CD4-positive, alpha-beta T cell treated with Interleukin-15 for 4 hours (primary cell): ENCODE data around the gene ATP6V0C.

Experiments
- DNase-seq: peaks from one replicate; pipeline ENCODE4 v3.0.0-alpha.2; 2020; ENCODE audit warnings: low spot score

Gene ATP6V0C

DNA sequence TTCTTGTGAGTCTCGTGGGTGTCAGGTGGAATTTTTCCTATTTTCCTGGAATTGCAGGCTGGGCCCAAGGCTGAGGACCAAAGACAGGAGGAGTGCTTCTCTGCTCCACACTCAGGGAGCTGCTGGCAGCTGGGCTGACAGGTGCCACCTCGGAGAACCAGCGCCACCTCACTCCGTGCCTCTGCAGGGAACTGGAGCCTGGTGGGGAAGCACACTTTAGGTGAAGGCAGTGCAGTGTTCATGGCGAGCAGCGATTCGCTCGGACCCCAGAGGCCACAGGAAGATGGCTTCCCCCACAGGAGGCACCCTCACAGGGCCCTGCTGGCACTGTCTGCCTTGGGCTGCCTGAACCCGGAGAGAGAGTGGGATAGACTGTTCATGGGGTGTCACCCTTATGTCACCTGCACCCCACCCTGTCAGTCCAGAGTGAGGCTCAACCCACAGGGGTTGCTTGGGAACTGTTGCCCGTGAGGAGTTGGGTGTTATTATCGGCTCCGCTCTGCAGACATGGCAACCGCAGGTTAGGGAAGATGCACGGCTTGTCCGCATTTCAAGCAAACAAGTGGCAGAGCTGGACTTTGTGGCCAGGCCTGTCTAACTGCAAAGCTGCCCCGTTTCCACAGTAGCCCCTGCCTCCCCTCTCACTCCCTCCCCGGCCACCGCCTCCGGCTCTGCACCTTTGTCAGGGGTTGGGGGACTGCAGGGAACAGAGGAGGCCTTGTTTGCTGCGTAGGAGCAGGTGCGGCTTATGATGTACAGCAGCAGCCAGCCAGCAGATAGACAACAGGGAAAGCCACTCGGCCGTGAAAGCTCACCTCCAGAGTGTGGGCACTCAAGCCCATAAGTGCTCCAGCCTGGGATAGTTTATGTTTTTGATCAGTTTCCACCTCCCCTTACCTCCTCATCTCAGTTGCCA is 23.3 kb upstream of the ATP6V0C start:
- no peak for DNase-seq

- DNase-seq: no peak
Measured at GRCh38 chr16:2492292-2492691, 21.5 kb upstream of the ATP6V0C start.

DNA sequence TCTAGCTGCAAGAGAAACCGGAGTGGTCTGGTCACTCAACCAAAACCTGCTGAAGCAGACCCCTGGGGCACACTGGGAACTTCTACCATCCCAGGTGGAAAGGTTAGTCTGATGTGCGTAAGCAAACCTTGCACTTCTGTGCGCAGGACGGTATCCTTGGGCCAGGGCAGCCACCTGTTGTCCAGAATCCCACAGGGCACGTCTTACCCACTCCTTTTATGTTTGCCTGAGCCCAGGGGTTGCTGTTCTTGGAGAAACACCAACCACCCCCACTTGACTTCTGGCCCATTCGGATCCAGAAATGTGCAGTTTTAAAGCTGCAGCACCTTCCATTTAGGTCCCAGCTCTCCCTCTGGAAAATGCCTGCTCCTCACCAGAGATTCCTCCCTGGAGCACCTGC is 20.1 kb upstream of the ATP6V0C start:
- no peak for DNase-seq

DNA sequence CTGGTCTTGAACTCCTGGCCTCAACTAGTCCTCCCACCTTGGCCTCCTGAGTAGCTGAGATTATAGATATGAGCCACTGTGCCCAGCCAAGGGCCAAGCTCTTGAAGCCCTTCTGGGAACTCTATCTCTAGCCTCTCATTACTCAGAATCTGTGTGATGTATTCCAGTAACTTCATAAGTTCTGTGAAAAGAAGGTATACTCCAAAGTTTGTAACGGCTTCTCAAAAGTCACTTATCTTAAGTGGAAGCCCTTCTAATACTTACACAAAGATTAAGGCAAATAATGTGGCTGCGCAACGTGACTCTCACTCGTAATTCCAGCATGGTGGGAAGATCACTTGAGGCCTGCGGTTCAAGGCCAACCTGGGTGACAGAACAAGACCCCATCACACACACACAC is 19.1 kb upstream of the ATP6V0C start:
- no peak for DNase-seq

- no peak for DNase-seq
Measured at GRCh38 chr16:2495041-2495440, 18.7 kb upstream of the ATP6V0C start.

DNA sequence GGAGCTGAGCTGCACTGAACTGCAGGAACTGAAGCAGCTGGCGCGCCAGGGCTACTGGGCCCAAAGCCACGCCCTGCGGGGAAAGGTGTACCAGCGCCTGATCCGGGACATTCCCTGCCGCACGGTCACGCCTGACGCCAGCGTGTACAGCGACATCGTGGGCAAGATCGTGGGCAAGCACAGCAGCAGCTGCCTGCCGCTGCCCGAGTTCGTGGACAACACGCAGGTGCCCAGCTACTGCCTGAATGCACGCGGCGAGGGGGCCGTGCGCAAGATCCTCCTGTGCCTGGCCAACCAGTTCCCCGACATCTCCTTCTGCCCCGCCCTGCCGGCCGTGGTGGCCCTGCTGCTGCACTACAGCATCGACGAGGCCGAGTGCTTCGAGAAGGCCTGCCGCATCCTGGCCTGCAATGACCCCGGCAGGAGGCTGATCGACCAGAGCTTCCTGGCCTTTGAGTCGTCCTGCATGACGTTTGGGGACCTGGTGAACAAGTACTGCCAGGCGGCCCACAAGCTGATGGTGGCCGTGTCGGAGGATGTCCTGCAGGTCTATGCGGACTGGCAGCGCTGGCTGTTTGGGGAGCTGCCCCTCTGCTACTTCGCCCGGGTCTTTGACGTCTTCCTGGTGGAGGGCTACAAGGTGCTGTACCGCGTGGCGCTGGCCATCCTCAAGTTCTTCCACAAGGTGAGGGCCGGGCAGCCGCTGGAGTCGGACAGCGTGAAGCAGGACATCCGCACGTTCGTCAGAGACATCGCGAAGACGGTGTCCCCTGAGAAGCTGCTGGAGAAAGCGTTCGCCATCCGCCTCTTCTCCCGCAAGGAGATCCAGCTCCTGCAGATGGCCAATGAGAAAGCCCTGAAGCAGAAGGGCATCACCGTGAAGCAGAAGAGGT is 17.3 kb upstream of the ATP6V0C start:
- no peak for DNase-seq

- no peak for DNase-seq
Measured at GRCh38 chr16:2497116-2497630, 16.6 kb upstream of the ATP6V0C start.

GRCh38 chr16:2497695-2498484 is 15.9 kb upstream of the ATP6V0C start:
- no peak for DNase-seq

GRCh38 chr16:2498531-2499253 is 15.1 kb upstream of the ATP6V0C start:
- DNase-seq: no peak

DNA sequence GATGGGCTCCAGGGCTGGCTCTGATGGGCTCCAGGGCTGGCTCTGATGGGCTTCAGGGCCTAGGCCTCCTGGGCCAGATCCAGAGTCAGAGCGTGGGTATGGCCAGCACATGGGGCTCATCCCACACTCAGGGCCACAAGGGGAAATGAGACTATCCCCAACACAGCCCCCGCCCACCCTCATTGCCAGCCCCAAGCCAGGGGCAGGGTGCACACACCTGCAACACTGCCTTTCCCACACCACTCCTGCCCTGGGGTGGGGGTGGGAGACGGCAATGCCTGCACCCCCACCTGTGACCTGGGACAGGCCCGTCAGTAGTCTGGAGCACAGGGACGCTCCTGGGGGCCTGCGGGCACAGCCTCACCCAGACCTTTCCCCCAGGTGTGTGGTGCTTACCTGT is 14.3 kb upstream of the ATP6V0C start:
- DNase-seq: no peak

DNA sequence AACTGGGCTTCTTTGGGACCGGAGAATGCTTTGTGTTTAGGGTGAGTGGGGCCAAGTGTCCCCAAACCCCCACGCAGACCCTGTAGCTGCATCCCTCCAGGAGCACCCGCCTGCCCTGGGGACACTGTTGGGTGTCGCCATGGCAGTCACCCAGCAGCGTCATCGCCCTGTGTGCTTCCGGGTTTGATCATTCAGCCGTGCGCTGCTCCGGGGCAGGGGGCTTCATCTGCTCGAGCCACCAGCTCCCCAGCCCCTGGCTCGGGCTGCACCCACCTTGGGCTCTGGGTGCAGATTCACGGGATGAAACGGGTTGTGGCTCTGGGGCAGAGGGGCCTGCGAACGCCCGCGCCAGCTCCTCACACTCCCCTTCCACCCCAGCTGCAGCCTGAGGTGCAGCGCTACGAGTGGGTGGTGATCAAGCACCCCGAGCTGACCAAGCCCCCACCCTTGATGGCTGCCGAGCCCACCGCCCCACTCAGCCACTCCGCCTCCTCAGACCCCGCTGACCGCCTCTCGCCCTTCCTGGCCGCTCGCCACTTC is 13.8 kb upstream of the ATP6V0C start:
- no peak for DNase-seq

DNA sequence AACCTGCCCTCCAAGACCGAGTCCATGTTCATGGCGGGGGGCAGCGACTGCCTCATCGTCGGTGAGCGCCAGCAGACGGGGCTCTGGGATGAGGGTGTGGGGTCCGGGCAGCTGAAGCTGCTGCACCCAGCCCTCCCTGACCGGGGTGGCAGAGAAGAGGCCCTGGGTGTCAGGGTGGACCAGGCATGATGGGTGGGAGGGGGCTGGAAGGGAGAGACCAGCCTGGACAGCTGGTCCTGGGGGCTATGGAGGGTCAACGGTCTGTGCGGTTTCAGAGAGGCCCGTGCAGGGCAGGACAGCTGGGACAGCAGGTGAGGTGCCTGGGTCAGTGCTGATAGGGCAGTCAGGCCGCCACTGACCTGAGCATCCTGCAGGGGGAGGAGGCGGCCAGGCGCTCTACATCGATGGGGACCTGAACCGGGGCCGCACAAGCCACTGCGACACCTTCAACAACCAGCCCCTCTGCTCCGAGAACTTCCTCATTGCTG is 13.3 kb upstream of the ATP6V0C start:
- DNase-seq: no peak

- peak; percentile 79 for DNase-seq
Measured at GRCh38 chr16:2500918-2501750, 12.6 kb upstream of the ATP6V0C start.

- DNase-seq: no peak
Measured at GRCh38 chr16:2501946-2502895, 11.5 kb upstream of the ATP6V0C start.

DNA sequence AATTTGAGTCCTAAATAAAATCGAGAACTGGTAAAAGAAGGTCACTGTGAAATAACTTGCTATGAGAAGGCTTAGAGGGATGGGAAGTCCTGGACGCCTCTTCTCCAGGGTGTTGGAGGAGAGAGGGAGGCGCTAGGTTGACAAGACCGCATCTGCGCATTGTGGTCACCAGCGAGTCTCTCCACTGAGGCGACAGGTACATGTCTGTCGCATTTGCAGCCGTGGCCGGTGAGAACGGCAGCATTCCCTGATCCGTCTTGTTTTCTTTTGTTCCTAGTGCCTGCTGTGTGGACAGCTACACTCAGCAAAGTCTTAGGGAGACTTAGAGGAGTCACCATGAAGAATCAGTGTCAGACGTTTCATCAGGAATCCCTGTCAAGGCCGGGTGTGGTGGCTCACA is 8.1 kb upstream of the ATP6V0C start:
- no peak for DNase-seq

- DNase-seq: no peak
Measured at GRCh38 chr16:2507052-2507659, 6.6 kb upstream of the ATP6V0C start.

DNA sequence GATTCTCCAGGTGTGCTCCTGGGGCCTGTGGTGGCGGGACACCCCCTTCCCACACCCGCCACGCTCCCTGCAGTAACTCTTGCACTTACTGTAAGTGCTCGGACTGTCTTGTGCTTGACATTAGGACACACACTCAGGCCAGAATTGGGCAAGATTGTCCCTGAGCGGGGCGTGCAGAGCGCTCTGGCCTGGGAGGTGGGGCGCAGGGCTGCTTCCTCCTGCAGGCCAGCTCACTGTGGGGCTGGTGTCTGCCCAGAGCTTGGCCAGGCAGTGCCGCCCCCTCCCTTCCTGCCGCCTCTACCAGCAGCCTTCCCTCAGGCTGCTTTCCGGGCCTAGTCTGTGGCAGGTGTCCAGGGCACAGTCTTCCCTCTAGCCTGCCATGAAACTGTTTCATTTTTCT is 6.1 kb upstream of the ATP6V0C start:
- DNase-seq: no peak

DNA sequence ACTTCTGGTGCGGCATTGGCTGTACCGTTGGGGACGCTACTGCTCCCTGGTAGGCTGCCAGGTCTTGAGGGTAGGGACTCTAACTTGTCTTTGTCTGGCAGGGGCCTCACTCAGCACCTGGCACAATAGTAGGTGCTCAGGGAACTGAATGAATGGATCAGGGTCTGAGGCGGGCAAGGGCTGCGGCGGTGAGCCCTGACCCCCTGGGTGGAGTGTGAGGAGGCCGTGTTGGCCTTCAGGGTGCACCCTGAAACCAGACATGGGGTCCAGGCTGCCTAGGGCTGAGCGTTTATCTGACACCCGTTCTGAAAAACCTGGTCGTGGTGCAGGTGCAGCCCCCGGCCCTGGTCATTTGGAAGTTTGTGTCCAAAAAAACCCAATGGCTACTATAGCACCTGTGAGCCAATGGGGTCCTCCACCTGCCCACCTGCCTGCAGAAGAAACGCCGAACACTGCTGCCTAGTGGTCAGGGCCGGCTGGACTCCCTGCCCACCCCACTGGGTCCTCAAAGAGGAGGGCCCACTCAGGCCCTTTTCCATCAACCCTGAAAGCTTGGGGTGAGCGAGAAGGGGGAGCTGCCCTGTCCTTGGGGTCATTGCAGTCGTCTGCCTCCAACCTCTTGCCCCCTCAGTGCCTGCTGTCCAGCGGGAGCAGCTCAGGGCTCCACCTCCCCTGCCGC is 4.9 kb upstream of the ATP6V0C start:
- no peak for DNase-seq
